H9 (cell line): ENCODE measurements around the gene RBM22. TPM values are rescaled to one million over a fixed set of nuclear protein-coding genes. Genes with fewer than 3 reads are reported as not detected.
A peak's percentile ranks its signal among the peaks of the same experiment; 100 is the strongest.

Experiments used
- DNase-seq: peaks from one replicate; pipeline ENCODE4 v3.0.0-alpha.2; 2017
- H2AFZ ChIP-seq: one replicate; pipeline ENCODE4 v1.6.1; 2013; ENCODE audit warnings: mild to moderate bottlenecking, low read length, control low read depth, moderate library complexity
- H2AK5ac ChIP-seq: 2 replicates; pipeline ENCODE4 v1.6.1; 2013; ENCODE audit warnings: low read length, control low read depth, mixed read lengths; ENCODE audit not compliant: insufficient read length
- H2BK120ac ChIP-seq: one replicate; pipeline ENCODE4 v1.6.1; 2013; ENCODE audit warnings: low read depth, mild to moderate bottlenecking, low read length, control low read depth, inconsistent platforms; ENCODE audit not compliant: poor library complexity, severe bottlenecking
- H2BK12ac ChIP-seq: 2 replicates; pipeline ENCODE4 v1.6.1; 2013; ENCODE audit warnings: low read length, control low read depth, mixed read lengths, low read depth; ENCODE audit not compliant: insufficient read length
- H2BK15ac ChIP-seq: 2 replicates; pipeline ENCODE4 v1.6.1; 2013; ENCODE audit warnings: low read depth, low read length, control low read depth
- H2BK20ac ChIP-seq: one replicate; pipeline ENCODE4 v1.6.1; 2013; ENCODE audit warnings: low read depth, mild to moderate bottlenecking, low read length, control low read depth, inconsistent platforms; ENCODE audit not compliant: poor library complexity, severe bottlenecking
- H2BK5ac ChIP-seq: 2 replicates; pipeline ENCODE4 v1.6.1; 2013; ENCODE audit warnings: low read length, control low read depth, mixed read lengths; ENCODE audit not compliant: insufficient read length
- H3K14ac ChIP-seq: 2 replicates; pipeline ENCODE4 v1.6.1; 2013; ENCODE audit warnings: low read length, control low read depth; ENCODE audit not compliant: insufficient read depth
- H3K18ac ChIP-seq: 2 replicates; pipeline ENCODE4 v1.6.1; 2013; ENCODE audit warnings: low read depth, mild to moderate bottlenecking, mixed read lengths, low read length, control low read depth; ENCODE audit not compliant: insufficient read length
- H3K23ac ChIP-seq: 2 replicates; pipeline ENCODE4 v1.6.1; 2013; ENCODE audit warnings: low read length, control low read depth, mixed read lengths, low read depth; ENCODE audit not compliant: insufficient read length
- H3K23me2 ChIP-seq: 2 replicates; pipeline ENCODE4 v1.6.1; 2013; ENCODE audit warnings: low read depth, mild to moderate bottlenecking, mixed read lengths, low read length, control low read depth; ENCODE audit not compliant: insufficient read length, poor library complexity, severe bottlenecking
- H3K27ac ChIP-seq: 2 replicates; pipeline ENCODE4 v1.5.1; 2013; ENCODE audit warnings: low read length, control low read depth, mixed read lengths, low read depth; ENCODE audit not compliant: insufficient read length
- H3K27me3 ChIP-seq: 2 replicates; pipeline ENCODE4 v1.6.1; 2013; ENCODE audit warnings: low read length, control low read depth, inconsistent platforms; ENCODE audit not compliant: insufficient read depth
- H3K4ac ChIP-seq: 2 replicates; pipeline ENCODE4 v1.6.1; 2013; ENCODE audit warnings: low read depth, mild to moderate bottlenecking, control low read depth, inconsistent platforms, low read length, moderate library complexity
- H3K4me1 ChIP-seq: 2 replicates; pipeline ENCODE4 v1.6.1; 2013; ENCODE audit warnings: low read length, control low read depth, inconsistent platforms; ENCODE audit not compliant: insufficient read depth
- H3K4me2 ChIP-seq: 2 replicates; pipeline ENCODE4 v1.6.1; 2013; ENCODE audit warnings: low read length, control low read depth, mixed read lengths; ENCODE audit not compliant: insufficient read length, insufficient read depth
- H3K56ac ChIP-seq: 2 replicates; pipeline ENCODE4 v1.6.1; 2013; ENCODE audit warnings: low read depth, mild to moderate bottlenecking, mixed read lengths, low read length, control low read depth; ENCODE audit not compliant: insufficient read length
- H3K79me1 ChIP-seq: 2 replicates; pipeline ENCODE4 v1.6.1; 2013; ENCODE audit warnings: low read depth, mild to moderate bottlenecking, moderate library complexity, low read length, control low read depth, inconsistent platforms; ENCODE audit not compliant: insufficient read depth, poor library complexity, severe bottlenecking
- H3K79me2 ChIP-seq: 2 replicates; pipeline ENCODE4 v1.6.1; 2013; ENCODE audit warnings: low read length, control low read depth, inconsistent platforms; ENCODE audit not compliant: insufficient read depth
- H3K9ac ChIP-seq: 2 replicates; pipeline ENCODE4 v1.6.1; 2013; ENCODE audit warnings: low read length, control low read depth, mixed read lengths; ENCODE audit not compliant: insufficient read length; ENCODE audit errors: extremely low read depth
- H3K9me3 ChIP-seq: one replicate; pipeline ENCODE4 v1.6.1; 2013; ENCODE audit warnings: low read depth, low read length, inconsistent platforms; ENCODE audit not compliant: control insufficient read depth
- H3T11ph ChIP-seq: one replicate; pipeline ENCODE4 v1.6.1; 2013; ENCODE audit warnings: mild to moderate bottlenecking, low read length, control low read depth, inconsistent platforms
- H4K20me1 ChIP-seq: one replicate; pipeline ENCODE4 v1.6.1; 2013; ENCODE audit not compliant: control insufficient read depth, insufficient read length, insufficient read depth
- H4K5ac ChIP-seq: 2 replicates; pipeline ENCODE4 v1.6.1; 2013; ENCODE audit warnings: low read depth, mild to moderate bottlenecking, mixed read lengths, low read length, control low read depth; ENCODE audit not compliant: insufficient read length
- H4K8ac ChIP-seq: replicated peaks from 2 replicates; pipeline ENCODE4 v1.6.1; 2013; ENCODE audit warnings: low read length, control low read depth, mixed read lengths, low read depth; ENCODE audit not compliant: insufficient read length
- H4K91ac ChIP-seq: 2 replicates; pipeline ENCODE4 v1.6.1; 2013; ENCODE audit warnings: low read depth, mild to moderate bottlenecking, moderate library complexity, mixed read lengths, low read length, control low read depth; ENCODE audit not compliant: insufficient read length
- H3K27ac Mint-ChIP-seq, 3 experiments: 2 replicates in 2 of 3; 3 replicates in 1 of 3; pipeline ENCODE4 v1.8.0; 2020 to 2021; ENCODE audit warnings: mixed read lengths in 3 of 3, mild to moderate bottlenecking in 1 of 3, moderate library complexity in 1 of 3
- H3K27me3 Mint-ChIP-seq: 2 replicates; pipeline ENCODE4 v1.8.0; 2021; ENCODE audit warnings: low read depth, mild to moderate bottlenecking, moderate library complexity, mixed read lengths
- H3K36me3 Mint-ChIP-seq, 3 experiments: 2 replicates in 2 of 3; 3 replicates in 1 of 3; pipeline ENCODE4 v1.8.0; 2020 to 2021; ENCODE audit warnings: low read depth in 3 of 3, mixed read lengths in 3 of 3; ENCODE audit not compliant: insufficient read depth in 1 of 3
- H3K4me1 Mint-ChIP-seq, 2 experiments: 2 replicates each; pipeline ENCODE4 v1.8.0; 2020; ENCODE audit warnings: mixed read lengths in 2 of 2
- H3K4me3 Mint-ChIP-seq, 2 experiments: 2 replicates in 1 of 2; 3 replicates in 1 of 2; pipeline ENCODE4 v1.8.0; 2020 to 2021; ENCODE audit warnings: mild to moderate bottlenecking in 2 of 2, mixed read lengths in 2 of 2, moderate library complexity in 1 of 2
- H3K9me3 Mint-ChIP-seq, 2 experiments: 2 replicates in 1 of 2; 3 replicates in 1 of 2; pipeline ENCODE4 v1.8.0; 2020; ENCODE audit warnings: mild to moderate bottlenecking in 2 of 2, mixed read lengths in 2 of 2, moderate library complexity in 1 of 2
- CTCF ChIP-seq: fragments of 200-600 bp; sonication (generic); conservative IDR thresholded peaks from 3 replicates; pipeline ENCODE4 v1.8.0; 2021; ENCODE audit warnings: antibody characterized with exemption, mild to moderate bottlenecking
- WGBS: extraction: QIAGEN DNeasy Blood & Tissue Kit; methylation state at CpG from one replicate; pipeline ENCODE4 v1.1.7; 2013; ENCODE audit warnings: missing lambda C conversion rate, low lambda C conversion rate, mixed read lengths; ENCODE audit not compliant: insufficient read length; ENCODE audit errors: extremely low coverage; 5-methylcytosine and 5-hydroxymethylcytosine counted together
- total RNA-seq: library from RNA; stranded (reverse); gene quantifications from 2 replicates; pipeline ENCODE4 v1.2.1, GENCODE V29; 2021

The RBM22 gene
- total RNA-seq, 1 experiment from 2014 or later: 47.0 TPM

DNA sequence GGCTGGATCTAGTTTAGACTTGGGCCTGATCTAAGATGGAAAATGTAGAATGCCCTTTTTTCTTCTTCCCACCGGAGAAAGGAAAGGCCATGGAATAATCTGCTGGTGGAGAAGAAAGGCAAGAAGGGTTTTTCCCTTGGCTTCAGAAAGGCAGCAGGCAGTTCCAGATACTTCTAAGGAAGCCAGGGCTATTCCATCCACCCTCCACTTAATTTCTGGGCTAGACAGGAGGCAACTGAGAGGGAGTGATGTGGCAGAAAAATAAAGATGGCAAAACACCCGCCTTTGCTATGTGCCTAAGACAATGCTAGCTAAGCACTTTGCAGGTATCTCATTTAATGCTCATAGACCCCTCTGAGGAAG is 29.9 kb downstream of the RBM22 start:
- no peak overlapping the region for H3K23ac ChIP-seq
- no peak overlapping the region for H2BK120ac ChIP-seq
- no peak overlapping the region for H2BK5ac ChIP-seq
- no peak overlapping the region for H3K18ac ChIP-seq
- DNase-seq: no peak
- no peaks in the 10 kb centered on the region; a peak in 1 of 5 replicates for H3K9me3 Mint-ChIP-seq
- no peaks in the 10 kb centered on the region for H3K27me3 ChIP-seq
- no peaks in the 10 kb centered on the region for H3K27me3 Mint-ChIP-seq
- no peak overlapping the region for H2BK20ac ChIP-seq
- no peak for TF ChIP-seq CTCF
- H4K8ac ChIP-seq: no peak overlapping the region
- H2BK15ac ChIP-seq: no peak overlapping the region
- no peak overlapping the region for H2BK12ac ChIP-seq
- H4K91ac ChIP-seq: no peak overlapping the region
- peak overlapping the region; percentile 87 for H3K4me3 Mint-ChIP-seq
- H3K4me1 ChIP-seq: peaks cover 3% of the 10 kb centered on the region; the same call in 1 of the 2 replicates
- peaks cover 7% of the 10 kb centered on the region for H3K23me2 ChIP-seq
- no CpG with 5 or more reads among the region's 2 CpGs for WGBS
- no peak overlapping the region for H4K5ac ChIP-seq
- no peak overlapping the region for H3K14ac ChIP-seq
- peak overlapping the region; percentile 74 for H3K4me2 ChIP-seq
- H3K79me1 ChIP-seq: no peaks in the 10 kb centered on the region
- no peak overlapping the region for H2AFZ ChIP-seq
- H2AK5ac ChIP-seq: no peak overlapping the region
- no peak overlapping the region for H3K56ac ChIP-seq
- peaks cover 29 to 30% of the 10 kb centered on the region in 2 experiments for H3K4me1 Mint-ChIP-seq
- peaks cover 5 to 9% (median 8%) of the 10 kb centered on the region in 3 experiments; a peak in 6 of 7 replicates for H3K36me3 Mint-ChIP-seq
- no peak overlapping the region for H3K9ac ChIP-seq
- H3K4ac ChIP-seq: no peak overlapping the region
- no peak overlapping the region for H3T11ph ChIP-seq
- H3K27ac Mint-ChIP-seq: peak overlapping the region in 2 of 3 experiments; percentile 77 to 86; a peak in 3 of 7 replicates
- no peaks in the 10 kb centered on the region for H3K9me3 ChIP-seq
- H3K27ac ChIP-seq: no peak overlapping the region
- no peaks in the 10 kb centered on the region for H3K79me2 ChIP-seq
- H4K20me1 ChIP-seq: no peaks in the 10 kb centered on the region
